NT2/D1 (cell line): Measurements from ENCODE around the gene ANAPC13.

Experiments
- SUZ12 ChIP-seq: IDR thresholded peaks from 2 replicates; pipeline ENCODE4 v1.6.1; 2011; ENCODE audit not compliant: insufficient read length, insufficient read depth; ENCODE audit errors: extremely low read depth
- YY1 ChIP-seq: IDR thresholded peaks from 2 replicates; pipeline ENCODE4 v1.6.1; 2011; ENCODE audit not compliant: insufficient read length, insufficient read depth
- ZNF274 ChIP-seq: IDR thresholded peaks from 2 replicates; pipeline ENCODE4 v1.6.1; 2011; ENCODE audit warnings: mild to moderate bottlenecking, low read depth, low read length

GRCh38 chr3:134485718-134486576 is at the start of gene ANAPC13, which contains the start of gene CEP63:
- TF ChIP-seq SUZ12: no peak
- TF ChIP-seq ZNF274: no peak
- no peak for TF ChIP-seq YY1
